ENCODE measurements around the gene AREG. TPM values are rescaled to one million over a fixed set of nuclear protein-coding genes. Genes with fewer than 3 reads are reported as not detected.

Gene AREG
- total RNA-seq, 2 donors from 2014 or later: 1.3 TPM; not detected in 1

DNA sequence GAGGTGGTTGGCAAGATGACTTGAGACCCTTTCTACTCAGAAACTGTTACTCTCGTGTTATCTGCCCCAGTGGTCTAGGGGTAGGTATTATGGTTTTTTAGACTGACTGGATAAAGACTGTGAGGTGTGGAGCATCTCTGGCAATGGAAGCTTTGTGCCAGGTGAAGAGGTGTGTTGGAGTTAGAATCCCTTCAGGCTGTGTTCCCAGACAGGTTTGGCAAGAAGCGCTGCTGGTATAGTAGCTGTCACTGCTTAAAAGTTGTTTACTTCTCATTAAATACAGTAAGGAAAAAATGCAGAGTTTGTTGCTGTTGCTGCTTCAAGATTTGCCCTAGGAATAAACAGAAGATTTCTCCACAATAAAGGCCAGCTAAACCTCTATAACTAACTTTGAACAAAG lies 35.3 kb downstream of the AREG start:
- 96 to 100% methylated on average over 1 to 2 of the region's 2 CpGs for WGBS, 2 experiments (ENCODE audit: insufficient coverage in 1 of 2, insufficient read length in 1 of 2)
- TF ChIP-seq, protein P1, sequence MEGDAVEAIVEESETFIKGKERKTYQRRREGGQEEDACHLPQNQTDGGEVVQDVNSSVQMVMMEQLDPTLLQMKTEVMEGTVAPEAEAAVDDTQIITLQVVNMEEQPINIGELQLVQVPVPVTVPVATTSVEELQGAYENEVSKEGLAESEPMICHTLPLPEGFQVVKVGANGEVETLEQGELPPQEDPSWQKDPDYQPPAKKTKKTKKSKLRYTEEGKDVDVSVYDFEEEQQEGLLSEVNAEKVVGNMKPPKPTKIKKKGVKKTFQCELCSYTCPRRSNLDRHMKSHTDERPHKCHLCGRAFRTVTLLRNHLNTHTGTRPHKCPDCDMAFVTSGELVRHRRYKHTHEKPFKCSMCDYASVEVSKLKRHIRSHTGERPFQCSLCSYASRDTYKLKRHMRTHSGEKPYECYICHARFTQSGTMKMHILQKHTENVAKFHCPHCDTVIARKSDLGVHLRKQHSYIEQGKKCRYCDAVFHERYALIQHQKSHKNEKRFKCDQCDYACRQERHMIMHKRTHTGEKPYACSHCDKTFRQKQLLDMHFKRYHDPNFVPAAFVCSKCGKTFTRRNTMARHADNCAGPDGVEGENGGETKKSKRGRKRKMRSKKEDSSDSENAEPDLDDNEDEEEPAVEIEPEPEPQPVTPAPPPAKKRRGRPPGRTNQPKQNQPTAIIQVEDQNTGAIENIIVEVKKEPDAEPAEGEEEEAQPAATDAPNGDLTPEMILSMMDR (conservative IDR thresholded peaks at IDR 0.05): no peak
- Mint-ChIP-seq H3K9me3 (no peaks in the 10 kb centered on the region), H3K27ac (no peak overlapping the region), H3K4me3 (no peak overlapping the region), H3K27me3 (ENCODE audit: insufficient read depth) (peaks cover 2% of the 10 kb centered on the region), H3K36me3 (ENCODE audit: low read depth) (no peaks in the 10 kb centered on the region), H3K4me1 (peaks cover 5% of the 10 kb centered on the region)
- Histone ChIP-seq H3K36me3 (ENCODE audit: control insufficient read depth, insufficient read depth, low read length) (no peaks in the 10 kb centered on the region), H3K9ac (ENCODE audit: extremely low read depth, low read length, poor library complexity, severe bottlenecking) (no peak overlapping the region), H3K4me1 (ENCODE audit: control insufficient read depth, insufficient read depth, low read length) (no peaks in the 10 kb centered on the region), H3K4me3 (ENCODE audit: low read length) (no peak overlapping the region), H3K27me3 (ENCODE audit: control insufficient read depth, insufficient read depth, low read length, poor library complexity, severe bottlenecking) (no peaks in the 10 kb centered on the region), H3K27ac (ENCODE audit: low read depth, low read length) (no peak overlapping the region), H3K9me3 (ENCODE audit: control insufficient read depth, low read length) (no peaks in the 10 kb centered on the region)
- no peak for DNase-seq

DNA sequence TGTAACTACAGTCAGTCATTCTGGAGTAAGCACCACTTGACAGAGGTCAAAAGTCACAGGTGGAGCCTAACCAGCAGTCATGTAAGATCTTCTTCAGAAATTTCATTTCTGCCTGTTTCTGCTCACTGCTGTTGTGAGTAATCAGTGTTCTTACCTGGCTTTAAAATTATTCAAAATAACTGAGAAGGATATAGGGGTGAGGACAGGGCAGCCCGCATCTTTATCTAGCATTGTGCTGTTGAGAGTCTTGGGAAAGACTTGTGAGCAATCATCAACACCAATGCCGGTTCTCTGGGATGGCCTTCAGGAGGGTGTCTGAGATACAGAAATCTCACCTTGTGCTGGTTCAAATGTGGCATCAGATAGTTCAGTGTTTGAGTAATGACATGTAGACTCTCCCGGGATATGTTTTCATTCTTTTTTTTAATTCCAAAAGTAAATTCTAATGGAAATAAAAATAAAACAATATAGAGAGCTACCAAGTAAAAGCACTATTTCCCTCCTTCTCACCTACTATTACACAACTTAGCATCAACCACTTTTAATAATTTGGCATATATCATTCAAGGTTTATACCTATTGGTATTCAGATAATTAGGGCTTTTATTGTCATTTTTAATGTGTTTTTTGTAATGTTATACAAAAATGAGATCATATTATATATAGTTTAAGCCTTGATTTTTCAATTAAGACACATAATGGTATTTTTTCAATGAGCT lies 37.1 kb downstream of the AREG start:
- Histone ChIP-seq H3K27me3 (ENCODE audit: control insufficient read depth, insufficient read depth, low read length, poor library complexity, severe bottlenecking) (no peaks in the 10 kb centered on the region), H3K9me3 (ENCODE audit: control insufficient read depth, low read length) (no peaks in the 10 kb centered on the region), H3K4me3 (ENCODE audit: low read length) (no peak overlapping the region), H3K27ac (ENCODE audit: low read depth, low read length) (no peak overlapping the region), H3K4me1 (ENCODE audit: control insufficient read depth, insufficient read depth, low read length) (no peaks in the 10 kb centered on the region), H3K36me3 (ENCODE audit: control insufficient read depth, insufficient read depth, low read length) (no peaks in the 10 kb centered on the region), H3K9ac (ENCODE audit: extremely low read depth, low read length, poor library complexity, severe bottlenecking) (no peak overlapping the region)
- TF ChIP-seq, protein P1 (conservative IDR thresholded peaks at IDR 0.05): no peak
- Mint-ChIP-seq H3K4me1 (peaks cover 7% of the 10 kb centered on the region), H3K27me3 (ENCODE audit: insufficient read depth) (peaks cover 2% of the 10 kb centered on the region), H3K36me3 (ENCODE audit: low read depth) (no peaks in the 10 kb centered on the region), H3K9me3 (no peaks in the 10 kb centered on the region), H3K27ac (no peak overlapping the region), H3K4me3 (no peak overlapping the region)
- WGBS, 2 experiments (ENCODE audit: insufficient coverage in 1 of 2, insufficient read length in 1 of 2): 91% methylated on average over 2 of the region's 3 CpGs; no CpG with 5 or more reads in 1 of the 2 experiments
- no peak for DNase-seq

DNA sequence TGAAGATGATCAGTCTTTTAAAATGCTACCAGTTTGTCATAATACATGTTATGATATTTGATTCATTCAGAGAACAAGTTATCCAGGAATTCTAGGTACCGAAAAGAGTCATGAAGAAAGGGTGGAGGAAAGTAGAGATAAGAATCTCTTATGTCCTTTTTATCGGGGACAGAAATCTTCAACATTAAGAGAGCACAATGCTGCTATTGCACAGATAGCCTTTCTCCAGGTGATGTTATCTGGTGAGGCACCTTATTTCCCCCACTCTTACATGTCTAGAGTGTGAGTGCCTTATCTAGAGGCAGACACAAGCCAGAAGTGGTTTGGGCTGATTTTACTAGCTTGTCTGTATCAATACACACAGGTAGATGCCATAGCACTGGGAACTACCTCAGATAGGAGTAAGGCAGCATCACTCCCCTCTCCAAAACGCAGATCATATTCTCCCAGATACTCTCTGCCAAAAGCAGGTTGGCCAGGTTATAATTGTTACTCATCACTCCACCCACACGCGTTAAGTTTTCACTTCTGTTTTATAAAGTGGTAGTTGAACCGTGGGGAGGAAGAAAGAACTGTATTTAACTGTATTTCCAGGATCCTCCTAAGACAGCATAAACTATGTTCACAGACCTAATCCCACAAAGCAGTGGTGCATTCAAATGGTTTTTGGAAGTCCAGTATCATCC lies 38.4 kb downstream of the AREG start:
- no peaks in the 10 kb centered on the region for H3K4me1 ChIP-seq (ENCODE audit: control insufficient read depth, insufficient read depth, low read length)
- Mint-ChIP-seq H3K27ac (no peak overlapping the region), H3K4me3 (no peak overlapping the region), H3K9me3 (no peaks in the 10 kb centered on the region), H3K36me3 (ENCODE audit: low read depth) (no peaks in the 10 kb centered on the region), H3K27me3 (ENCODE audit: insufficient read depth) (peaks cover 2% of the 10 kb centered on the region), H3K4me1 (peaks cover 7% of the 10 kb centered on the region)
- no peak overlapping the region for H3K4me3 ChIP-seq (ENCODE audit: low read length)
- 93% methylated on average over 5 of the region's 6 CpGs; no CpG with 5 or more reads in 1 of the 2 experiments for WGBS, 2 experiments (ENCODE audit: insufficient coverage in 1 of 2, insufficient read length in 1 of 2)
- no peak for DNase-seq
- no peak overlapping the region for H3K27ac ChIP-seq (ENCODE audit: low read depth, low read length)
- H3K27me3 ChIP-seq (ENCODE audit: control insufficient read depth, insufficient read depth, low read length, poor library complexity, severe bottlenecking): no peaks in the 10 kb centered on the region
- TF ChIP-seq, protein P1 (conservative IDR thresholded peaks at IDR 0.05): no peak
- H3K9me3 ChIP-seq (ENCODE audit: control insufficient read depth, low read length): no peaks in the 10 kb centered on the region
- no peaks in the 10 kb centered on the region for H3K36me3 ChIP-seq (ENCODE audit: control insufficient read depth, insufficient read depth, low read length)
- no peak overlapping the region for H3K9ac ChIP-seq (ENCODE audit: extremely low read depth, low read length, poor library complexity, severe bottlenecking)
